Testis (tissue), 2 donors: ENCODE data around the gene SETX.

Source experiments
- POLR2A ChIP-seq: fragments of 450-650 bp; IDR thresholded peaks from one replicate; pipeline ENCODE4 v1.6.1; 2017; ENCODE audit warnings: antibody characterized with exemption, mild to moderate bottlenecking, moderate library complexity
- TF ChIP-seq, protein P1 (sequence below), 3 experiments: fragments of 450-650 bp in 2 of 3; fragments of 200-600 bp in 1 of 3; sonication (generic) in 1 of 3; IDR thresholded peaks; one replicate each; pipeline ENCODE4 v1.5.1; 2016 to 2019; ENCODE audit warnings: antibody characterized with exemption in 3 of 3, mild to moderate bottlenecking in 2 of 3, moderate library complexity in 1 of 3

DNA sequence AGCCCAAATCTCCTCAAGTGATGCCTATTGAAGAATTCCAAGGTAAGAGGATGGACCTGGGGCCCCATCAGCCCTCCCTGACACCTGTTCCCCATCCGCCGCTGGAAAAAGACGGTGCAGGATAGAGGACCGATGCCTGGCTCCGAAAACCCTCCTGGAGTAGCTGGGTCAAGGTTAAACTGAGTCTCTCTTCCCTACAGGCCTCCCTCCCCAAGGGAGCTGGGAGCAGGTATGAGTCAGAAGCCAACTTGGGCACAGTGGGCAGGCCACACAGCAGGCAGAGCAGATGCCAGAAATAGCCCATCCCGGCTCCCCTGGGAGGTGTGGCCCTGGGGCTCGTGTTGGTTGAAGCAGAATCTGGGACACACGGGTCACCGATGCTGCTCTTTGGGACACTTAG lies 117.3 kb downstream of the SETX start:
- TF ChIP-seq, protein P1, sequence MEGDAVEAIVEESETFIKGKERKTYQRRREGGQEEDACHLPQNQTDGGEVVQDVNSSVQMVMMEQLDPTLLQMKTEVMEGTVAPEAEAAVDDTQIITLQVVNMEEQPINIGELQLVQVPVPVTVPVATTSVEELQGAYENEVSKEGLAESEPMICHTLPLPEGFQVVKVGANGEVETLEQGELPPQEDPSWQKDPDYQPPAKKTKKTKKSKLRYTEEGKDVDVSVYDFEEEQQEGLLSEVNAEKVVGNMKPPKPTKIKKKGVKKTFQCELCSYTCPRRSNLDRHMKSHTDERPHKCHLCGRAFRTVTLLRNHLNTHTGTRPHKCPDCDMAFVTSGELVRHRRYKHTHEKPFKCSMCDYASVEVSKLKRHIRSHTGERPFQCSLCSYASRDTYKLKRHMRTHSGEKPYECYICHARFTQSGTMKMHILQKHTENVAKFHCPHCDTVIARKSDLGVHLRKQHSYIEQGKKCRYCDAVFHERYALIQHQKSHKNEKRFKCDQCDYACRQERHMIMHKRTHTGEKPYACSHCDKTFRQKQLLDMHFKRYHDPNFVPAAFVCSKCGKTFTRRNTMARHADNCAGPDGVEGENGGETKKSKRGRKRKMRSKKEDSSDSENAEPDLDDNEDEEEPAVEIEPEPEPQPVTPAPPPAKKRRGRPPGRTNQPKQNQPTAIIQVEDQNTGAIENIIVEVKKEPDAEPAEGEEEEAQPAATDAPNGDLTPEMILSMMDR (IDR thresholded peaks at IDR 0.05) = no peak
- TF ChIP-seq POLR2A = no peak
